Muscle layer of colon (tissue), 2 donors: Measurements from ENCODE around the gene LMF1.

Experiments
- H3K27ac ChIP-seq: one replicate; pipeline ENCODE4 v1.7.0; 2013; ENCODE audit warnings: low read depth, mild to moderate bottlenecking, low read length, moderate library complexity
- H3K27me3 ChIP-seq, 2 donors: one replicate each; pipeline ENCODE4 v1.7.0; 2013; ENCODE audit warnings: low read length in 2 of 2, mild to moderate bottlenecking in 2 of 2; ENCODE audit not compliant: insufficient read depth in 2 of 2, control insufficient read depth in 1 of 2
- H3K36me3 ChIP-seq: one replicate; pipeline ENCODE4 v1.7.0; 2013; ENCODE audit warnings: mild to moderate bottlenecking, low read length; ENCODE audit not compliant: insufficient read depth
- H3K4me1 ChIP-seq: one replicate; pipeline ENCODE4 v1.7.0; 2013; ENCODE audit warnings: mild to moderate bottlenecking, low read length; ENCODE audit not compliant: insufficient read depth
- H3K4me3 ChIP-seq, 2 donors: one replicate each; pipeline ENCODE4 v1.7.0; 2013; ENCODE audit warnings: low read length in 2 of 2, low read depth in 1 of 2, mild to moderate bottlenecking in 1 of 2, moderate library complexity in 1 of 2
- H3K9ac ChIP-seq: one replicate; pipeline ENCODE4 v1.7.0; 2013; ENCODE audit warnings: low read length
- H3K9me3 ChIP-seq: one replicate; pipeline ENCODE4 v1.7.0; 2013; ENCODE audit warnings: mild to moderate bottlenecking, low read length
- donor health status: abdominal sarcoma.
- donor health status: Adenocarcinoma of cecum.

LMF1 gene

GRCh38 chr16:819336-820043 lies 151.3 kb downstream of the LMF1 start:
- Histone ChIP-seq H3K27me3 (peaks cover 12 to 67% of the 10 kb centered on the region in 2 donors), H3K36me3 (no peaks in the 10 kb centered on the region), H3K27ac (no peak overlapping the region), H3K9ac (no peak overlapping the region), H3K4me1 (no peaks in the 10 kb centered on the region), H3K4me3 (no peak overlapping the region), H3K9me3 (no peaks in the 10 kb centered on the region)

GRCh38 chr16:818592-818991 lies 152.2 kb downstream of the LMF1 start:
- H3K9ac ChIP-seq: no peak overlapping the region
- peaks cover 18 to 68% of the 10 kb centered on the region in 2 donors for H3K27me3 ChIP-seq
- H3K4me1 ChIP-seq: no peaks in the 10 kb centered on the region
- no peak overlapping the region for H3K4me3 ChIP-seq
- H3K27ac ChIP-seq: no peak overlapping the region
- no peaks in the 10 kb centered on the region for H3K9me3 ChIP-seq
- H3K36me3 ChIP-seq: no peaks in the 10 kb centered on the region

- no peaks in the 10 kb centered on the region for H3K9me3 ChIP-seq
- no peak overlapping the region for H3K4me3 ChIP-seq
- H3K4me1 ChIP-seq: no peaks in the 10 kb centered on the region
- peaks cover 18 to 72% of the 10 kb centered on the region in 2 donors for H3K27me3 ChIP-seq
- H3K9ac ChIP-seq: no peak overlapping the region
- no peak overlapping the region for H3K27ac ChIP-seq
- H3K36me3 ChIP-seq: no peaks in the 10 kb centered on the region
These were observed 152.7 kb downstream of the LMF1 start for GRCh38 chr16:818132-818531.

- Histone ChIP-seq H3K27ac (no peak overlapping the region), H3K36me3 (no peaks in the 10 kb centered on the region), H3K27me3 (peaks cover 18 to 74% of the 10 kb centered on the region in 2 donors), H3K4me3 (no peak overlapping the region), H3K9me3 (no peaks in the 10 kb centered on the region), H3K4me1 (no peaks in the 10 kb centered on the region), H3K9ac (no peak overlapping the region)
These were observed 153.5 kb downstream of the LMF1 start for GRCh38 chr16:817001-817906.

GRCh38 chr16:815861-816260 lies 154.9 kb downstream of the LMF1 start:
- no peak overlapping the region for H3K4me3 ChIP-seq
- H3K4me1 ChIP-seq: no peaks in the 10 kb centered on the region
- peaks cover 18 to 73% of the 10 kb centered on the region in 2 donors for H3K27me3 ChIP-seq
- no peak overlapping the region for H3K27ac ChIP-seq
- no peaks in the 10 kb centered on the region for H3K9me3 ChIP-seq
- H3K9ac ChIP-seq: no peak overlapping the region
- H3K36me3 ChIP-seq: no peaks in the 10 kb centered on the region

GRCh38 chr16:814974-815373 lies 155.8 kb downstream of the LMF1 start:
- no peak overlapping the region for H3K27ac ChIP-seq
- H3K9ac ChIP-seq: no peak overlapping the region
- no peaks in the 10 kb centered on the region for H3K9me3 ChIP-seq
- peaks cover 18 to 72% of the 10 kb centered on the region in 2 donors for H3K27me3 ChIP-seq
- no peak overlapping the region for H3K4me3 ChIP-seq
- H3K4me1 ChIP-seq: no peaks in the 10 kb centered on the region
- no peaks in the 10 kb centered on the region for H3K36me3 ChIP-seq

GRCh38 chr16:813916-814412 lies 156.8 kb downstream of the LMF1 start:
- Histone ChIP-seq H3K9ac (no peak overlapping the region), H3K27me3 (peaks cover 17 to 61% of the 10 kb centered on the region in 2 donors), H3K4me1 (no peaks in the 10 kb centered on the region), H3K9me3 (no peaks in the 10 kb centered on the region), H3K27ac (no peak overlapping the region), H3K36me3 (no peaks in the 10 kb centered on the region), H3K4me3 (no peak overlapping the region)

GRCh38 chr16:813204-813915 lies 157.4 kb downstream of the LMF1 start:
- Histone ChIP-seq H3K4me3 (no peak overlapping the region), H3K4me1 (peaks cover 5% of the 10 kb centered on the region), H3K36me3 (no peaks in the 10 kb centered on the region), H3K27ac (no peak overlapping the region), H3K9me3 (no peaks in the 10 kb centered on the region), H3K9ac (no peak overlapping the region), H3K27me3 (peaks cover 10 to 55% of the 10 kb centered on the region in 2 donors)

GRCh38 chr16:808085-808386 lies 162.7 kb downstream of the LMF1 start:
- Histone ChIP-seq H3K4me1 (peaks cover 7% of the 10 kb centered on the region), H3K36me3 (no peaks in the 10 kb centered on the region), H3K9me3 (no peaks in the 10 kb centered on the region), H3K27ac (peak overlapping the region; percentile 61), H3K9ac (no peak overlapping the region), H3K4me3 (peak overlapping the region; percentile 70 to 91), H3K27me3 (peaks cover 0 to 11% of the 10 kb centered on the region in 2 donors)

GRCh38 chr16:807347-808084 lies 163.3 kb downstream of the LMF1 start:
- H3K27ac ChIP-seq: peak overlapping the region; percentile 61
- H3K9me3 ChIP-seq: no peaks in the 10 kb centered on the region
- peak overlapping the region; percentile 70 to 91 for H3K4me3 ChIP-seq
- peaks cover 0 to 15% of the 10 kb centered on the region in 2 donors for H3K27me3 ChIP-seq
- peak overlapping the region; percentile 57 for H3K9ac ChIP-seq
- H3K4me1 ChIP-seq: peaks cover 7% of the 10 kb centered on the region
- H3K36me3 ChIP-seq: no peaks in the 10 kb centered on the region
